HepG2 (cell line): ENCODE results near the gene RRP9. TPM values are rescaled to one million over a fixed set of nuclear protein-coding genes. Genes with fewer than 3 reads are reported as not detected.
A peak's percentile ranks its signal among the peaks of the same experiment; 100 is the strongest.

Experiments used
- AKAP8 ChIP-seq: sonication (generic); formaldehyde crosslinking; IDR thresholded peaks from 2 replicates; pipeline ENCODE4 v1.5.1; 2020; ENCODE audit warnings: mild to moderate bottlenecking, missing genetic modification reagents
- BRCA1 ChIP-seq: sonication (generic); formaldehyde crosslinking; IDR thresholded peaks from 2 replicates; pipeline ENCODE4 v1.4.0; 2020; ENCODE audit warnings: missing genetic modification reagents
- CSRNP1 ChIP-seq: sonication (generic); formaldehyde crosslinking; IDR thresholded peaks from 2 replicates; pipeline ENCODE4 v1.8.1; 2023; ENCODE audit warnings: mild to moderate bottlenecking, missing genetic modification reagents
- FOXA1 ChIP-seq, 2 experiments: fragments of 450-650 bp in 1 of 2; sonication (generic) in 1 of 2; formaldehyde crosslinking in 1 of 2; IDR thresholded peaks; 2 replicates each; pipeline versions ENCODE4 v1.4.0 to v1.6.1; 2016 to 2020; ENCODE audit warnings: missing genetic modification reagents in 1 of 2
- GFI1 ChIP-seq: sonication (generic); formaldehyde crosslinking; IDR thresholded peaks from 2 replicates; pipeline ENCODE4 v1.5.0; 2020; ENCODE audit warnings: missing genetic modification reagents, mild to moderate bottlenecking, borderline replicate concordance
- IKZF1 ChIP-seq: fragments of 450-650 bp; IDR thresholded peaks from 2 replicates; pipeline ENCODE4 v1.7.1; 2016
- JARID2 ChIP-seq: sonication (generic); formaldehyde crosslinking; IDR thresholded peaks from 2 replicates; pipeline ENCODE4 v1.8.1; 2023; ENCODE audit warnings: missing genetic modification reagents, inconsistent platforms; ENCODE audit not compliant: insufficient replicate concordance
- KDM4B ChIP-seq: sonication (generic); formaldehyde crosslinking; IDR thresholded peaks from 2 replicates; pipeline ENCODE4 v1.4.0; 2020; ENCODE audit warnings: missing genetic modification reagents
- KLF16 ChIP-seq, 2 experiments: sonication (generic) in 1 of 2; formaldehyde crosslinking in 1 of 2; IDR thresholded peaks; 2 replicates each; pipeline versions ENCODE4 v1.6.1 to v1.8.0; 2016 to 2023; ENCODE audit warnings: missing genetic modification reagents in 2 of 2, missing compliant biosample characterization in 1 of 2
- NFIB ChIP-seq: sonication (generic); formaldehyde crosslinking; IDR thresholded peaks from 2 replicates; pipeline ENCODE4 v1.9.0; 2021; ENCODE audit warnings: missing genetic modification reagents, mild to moderate bottlenecking, borderline replicate concordance
- PCBP2 ChIP-seq: fragments of 200-400 bp; formaldehyde crosslinking; optimal IDR thresholded peaks from 2 replicates; pipeline ENCODE3; 2018; ENCODE audit warnings: low read length, low read depth; ENCODE audit not compliant: poor library complexity, severe bottlenecking
- PHF20 ChIP-seq: sonication (generic); formaldehyde crosslinking; IDR thresholded peaks from 2 replicates; pipeline ENCODE4 v1.5.0; 2020; ENCODE audit warnings: mild to moderate bottlenecking, missing genetic modification reagents
- SALL1 ChIP-seq: sonication (generic); formaldehyde crosslinking; IDR thresholded peaks from 2 replicates; pipeline ENCODE4 v1.8.0; 2022; ENCODE audit warnings: mild to moderate bottlenecking, missing genetic modification reagents
- SIN3A ChIP-seq: IDR thresholded peaks from 2 replicates; pipeline ENCODE4 v1.6.1; 2011; ENCODE audit warnings: low read depth, mild to moderate bottlenecking, control low read depth, low read length, borderline replicate concordance
- TAF15 ChIP-seq: fragments of 200-400 bp; formaldehyde crosslinking; IDR thresholded peaks from one replicate; pipeline ENCODE4 v1.6.1; 2018; ENCODE audit warnings: mild to moderate bottlenecking, low read depth, low read length; ENCODE audit not compliant: poor library complexity, severe bottlenecking
- XRCC5 ChIP-seq: fragments of 200-400 bp; formaldehyde crosslinking; optimal IDR thresholded peaks from 2 replicates; pipeline ENCODE3; 2017; ENCODE audit warnings: mild to moderate bottlenecking, low read length
- ZBTB20 ChIP-seq: sonication (generic); formaldehyde crosslinking; IDR thresholded peaks from 2 replicates; pipeline ENCODE4 v1.8.1; 2023; ENCODE audit warnings: missing genetic modification reagents, low read depth, mild to moderate bottlenecking, borderline replicate concordance
- ZC3H13 ChIP-seq: sonication (generic); formaldehyde crosslinking; IDR thresholded peaks from 2 replicates; pipeline ENCODE4 v1.8.1; 2023; ENCODE audit warnings: mild to moderate bottlenecking, missing genetic modification reagents, moderate library complexity
- ZNF274 ChIP-seq: sonication (generic); formaldehyde crosslinking; IDR thresholded peaks from 2 replicates; pipeline ENCODE4 v1.5.1; 2020; ENCODE audit warnings: mild to moderate bottlenecking, missing genetic modification reagents
- ZNF276 ChIP-seq: sonication (generic); formaldehyde crosslinking; IDR thresholded peaks from 2 replicates; pipeline ENCODE4 v1.4.0; 2020; ENCODE audit warnings: mild to moderate bottlenecking, low read depth, missing genetic modification reagents
- ZNF382 ChIP-seq: sonication (generic); formaldehyde crosslinking; IDR thresholded peaks from 2 replicates; pipeline ENCODE4 v1.5.0; 2020; ENCODE audit warnings: missing genetic modification reagents, mild to moderate bottlenecking, borderline replicate concordance
- ZNF484 ChIP-seq: sonication (generic); formaldehyde crosslinking; IDR thresholded peaks from 2 replicates; pipeline ENCODE4 v1.5.1; 2020; ENCODE audit warnings: mild to moderate bottlenecking, low read depth, missing genetic modification reagents, borderline replicate concordance
- ZNF552 ChIP-seq: sonication (generic); formaldehyde crosslinking; IDR thresholded peaks from 2 replicates; pipeline ENCODE4 v1.9.0; 2022; ENCODE audit warnings: missing genetic modification reagents, mild to moderate bottlenecking, borderline replicate concordance
- ZNF605 ChIP-seq: sonication (generic); formaldehyde crosslinking; IDR thresholded peaks from 2 replicates; pipeline ENCODE4 v1.8.0; 2022; ENCODE audit warnings: mild to moderate bottlenecking, missing genetic modification reagents
- ZNF775 ChIP-seq: sonication (generic); formaldehyde crosslinking; IDR thresholded peaks from 2 replicates; pipeline ENCODE4 v1.4.0; 2020; ENCODE audit warnings: missing genetic modification reagents, mild to moderate bottlenecking, moderate library complexity, borderline replicate concordance
- polyA plus RNA-seq, 8 experiments: library from polyadenylated mRNA; depleted of rRNA in 3 of 8; stranded (reverse) in 7 of 8; unstranded in 1 of 8; fragments of >200 nt; fragmentation: Illumina TruSeq in 4 of 8; extraction: Trizol in 4 of 8; gene quantifications; 2 replicates each; pipeline versions ENCODE4 v1.2.1 to v1.2.3, GENCODE V29; 2011 to 2016; ENCODE audit warnings: low read depth in 4 of 8, missing spikeins in 1 of 8, mixed read lengths in 1 of 8; ENCODE audit not compliant: insufficient read depth in 1 of 8
- total RNA-seq, 5 experiments: library from RNA; depleted of rRNA; stranded (reverse); fragments of >200 nt; fragmentation: Illumina TruSeq; extraction: Trizol; gene quantifications; 2 replicates each; pipeline ENCODE4 v1.2.3, GENCODE V29; 2016; ENCODE audit warnings: low read depth in 1 of 5
- TF ChIP-seq, protein P1 (sequence below): sonication (generic); formaldehyde crosslinking; IDR thresholded peaks from 2 replicates; pipeline ENCODE4 v1.5.1; 2020; ENCODE audit warnings: missing genetic modification reagents, mild to moderate bottlenecking, borderline replicate concordance

The RRP9 gene
- total and polyA plus RNA-seq, 2 of the 13 experiments (the other 11 are each of a cell fraction or from before 2014, with no cell fraction given): 14.8 to 44.0 TPM

GRCh38 chr3:51982838-51983577 is 41.3 kb upstream of the RRP9 start, which contains the start of gene ACY1 (continued):
- peak; percentile 8; the same call in 1 of the 2 replicates for TF ChIP-seq ZNF484
- peak; percentile 91; the same call in 1 of the 2 replicates for TF ChIP-seq CSRNP1
- TF ChIP-seq ZBTB20 (CRISPR knock-in tag): peak; percentile 57; the same call in 1 of the 2 replicates
- TF ChIP-seq ZC3H13 (CRISPR knock-in tag): peak; percentile 70; the same call in 1 of the 2 replicates
- TF ChIP-seq NFIB (CRISPR knock-in tag): no peak
- peak; percentile 45; the same call in 1 of the 2 replicates for TF ChIP-seq PHF20 (CRISPR knock-in tag)
- TF ChIP-seq SIN3A: peak; percentile 87
- TF ChIP-seq AKAP8 (CRISPR knock-in tag): no peak; the same call in 1 of the 2 replicates
- TF ChIP-seq JARID2: no peak
- peak; percentile 66; the same call in 1 of the 2 replicates for TF ChIP-seq ZNF276
- TF ChIP-seq XRCC5: no peak
- TF ChIP-seq TAF15: no peak
- TF ChIP-seq KDM4B (CRISPR knock-in tag): peak; percentile 69; the same call in 1 of the 2 replicates
- no peak for TF ChIP-seq ZNF382 (CRISPR knock-in tag)
- TF ChIP-seq GFI1: no peak; the same call in 1 of the 2 replicates
- no peak for TF ChIP-seq PCBP2
- peak in 1 of 2 experiments; percentile 76; a peak in 2 of 4 replicates for TF ChIP-seq KLF16 (CRISPR knock-in tag; IDR thresholded peaks at IDR 0.05)
- TF ChIP-seq BRCA1 (CRISPR knock-in tag): peak; percentile 96; the same call in 1 of the 2 replicates
- TF ChIP-seq ZNF775 (CRISPR knock-in tag): no peak
- TF ChIP-seq ZNF274 (CRISPR knock-in tag): peak; percentile 42; the same call in 1 of the 2 replicates
- peak; percentile 92 for TF ChIP-seq SALL1 (CRISPR knock-in tag)
- no peak for TF ChIP-seq FOXA1 (IDR thresholded peaks at IDR 0.05)
- TF ChIP-seq FOXA1 (CRISPR knock-in tag; IDR thresholded peaks at IDR 0.05): peak; percentile 21; the same call in 1 of the 2 replicates
- TF ChIP-seq, protein P1, sequence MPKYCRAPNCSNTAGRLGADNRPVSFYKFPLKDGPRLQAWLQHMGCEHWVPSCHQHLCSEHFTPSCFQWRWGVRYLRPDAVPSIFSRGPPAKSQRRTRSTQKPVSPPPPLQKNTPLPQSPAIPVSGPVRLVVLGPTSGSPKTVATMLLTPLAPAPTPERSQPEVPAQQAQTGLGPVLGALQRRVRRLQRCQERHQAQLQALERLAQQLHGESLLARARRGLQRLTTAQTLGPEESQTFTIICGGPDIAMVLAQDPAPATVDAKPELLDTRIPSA (CRISPR knock-in tag): no peak
- 0 out of 2 replicates have a peak, but pooled peaks have one; percentile 32 for TF ChIP-seq ZNF552
- TF ChIP-seq ZNF605 (CRISPR knock-in tag): peak; percentile 29
- TF ChIP-seq IKZF1: no peak
